Left forelimb (tissue), 1 donor: Measurements from ENCODE around the gene SAP30.

Experiments used
- DNase-seq: peaks from one replicate; pipeline ENCODE4 v3.0.0-alpha.2; 2018; ENCODE audit warnings: low spot score

The SAP30 gene

GRCh38 chr4:173415885-173416653 lies 45.3 kb downstream of the SAP30 start:
- DNase-seq, result no peak

- DNase-seq, result no peak
Measured at GRCh38 chr4:173417833-173418232, 47.1 kb downstream of the SAP30 start.

- DNase-seq, result no peak
Measured at GRCh38 chr4:173418639-173419038, 47.9 kb downstream of the SAP30 start.

- DNase-seq, result no peak
Measured at GRCh38 chr4:173420324-173420752, 49.6 kb downstream of the SAP30 start.

DNA sequence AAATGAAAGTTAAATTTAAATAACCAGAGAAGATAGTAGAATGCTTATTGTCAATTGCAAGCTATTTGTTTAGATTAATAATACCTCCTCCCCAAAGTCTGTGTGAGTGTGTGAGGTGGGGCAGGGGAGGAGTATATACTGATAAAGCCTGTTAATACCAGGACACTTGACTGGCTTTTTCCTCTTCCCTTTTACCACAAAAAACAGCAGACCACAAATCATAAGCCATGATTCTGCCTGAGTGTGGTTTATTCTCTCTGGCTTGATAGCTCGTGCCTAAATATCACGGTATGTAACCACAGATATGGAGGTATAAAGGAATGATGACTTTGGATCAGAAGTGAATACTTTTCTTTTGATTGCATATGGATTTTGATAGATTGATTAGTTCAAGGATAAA lies 50.0 kb downstream of the SAP30 start:
- DNase-seq, result no peak

- DNase-seq, result no peak
Measured at GRCh38 chr4:173424899-173425805, 54.4 kb downstream of the SAP30 start.

DNA sequence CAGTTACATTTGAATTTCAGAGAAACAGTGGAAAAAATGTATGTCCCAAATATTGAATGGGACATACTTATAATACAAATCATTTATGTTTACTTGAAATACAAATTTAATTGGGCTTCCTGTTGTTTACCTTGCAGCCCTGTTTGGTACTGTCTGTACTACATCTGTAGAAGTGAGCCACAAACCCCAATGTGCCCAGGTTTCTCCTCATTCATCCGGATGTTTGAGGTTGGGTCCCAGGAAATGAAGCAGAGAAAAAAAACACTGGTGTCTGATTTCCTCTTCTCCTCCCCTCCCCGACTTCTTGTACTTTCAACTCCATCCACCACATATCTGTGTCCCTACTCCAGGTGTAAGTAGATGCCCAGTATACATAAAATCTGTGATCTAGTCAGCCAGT lies 55.3 kb downstream of the SAP30 start:
- DNase-seq, result no peak
